Keratinocyte (primary cell): ENCODE data around the gene ABCA8. TPM values are rescaled to one million over a fixed set of nuclear protein-coding genes. Genes with fewer than 3 reads are reported as not detected.

Experiments
- DNase-seq: peaks from one replicate; pipeline ENCODE4 v3.0.0-alpha.2; 2011; ENCODE audit warnings: low read depth, missing footprints, low spot score
- FAIRE-seq: peaks from 2 replicates; lab custom pipeline; 2011; peaks lifted over from hg19 to GRCh38; lab: Jason Lieb, UNC
- H2AFZ ChIP-seq: 2 replicates; pipeline ENCODE4 v1.6.0; 2012; ENCODE audit warnings: low read length, control low read depth, inconsistent platforms; ENCODE audit not compliant: control insufficient read depth
- H3K27ac ChIP-seq: 2 replicates; pipeline ENCODE4 v1.5.1; 2011; ENCODE audit warnings: low read length; ENCODE audit not compliant: control insufficient read depth, insufficient read depth
- H3K27me3 ChIP-seq: 3 replicates; pipeline ENCODE4 v1.6.0; 2011; ENCODE audit warnings: low read length; ENCODE audit not compliant: control insufficient read depth, insufficient read depth; ENCODE audit errors: extremely low read depth
- H3K36me3 ChIP-seq, 2 experiments: 2 replicates in 1 of 2; 3 replicates in 1 of 2; pipeline ENCODE4 v1.5.1; 2011; ENCODE audit warnings: low read length in 2 of 2, mild to moderate bottlenecking in 1 of 2; ENCODE audit not compliant: control insufficient read depth in 2 of 2, insufficient read depth in 2 of 2; ENCODE audit errors: extremely low read depth in 1 of 2
- H3K4me1 ChIP-seq: 3 replicates; pipeline ENCODE4 v1.5.1; 2011; ENCODE audit warnings: low read length; ENCODE audit not compliant: control insufficient read depth, insufficient read depth; ENCODE audit errors: extremely low read depth
- H3K4me2 ChIP-seq: 3 replicates; pipeline ENCODE4 v1.6.0; 2011; ENCODE audit warnings: low read depth, low read length; ENCODE audit not compliant: control insufficient read depth, insufficient read depth; ENCODE audit errors: extremely low read depth
- H3K4me3 ChIP-seq, 3 experiments: fragments of 200-600 bp in 1 of 3; sonication (generic) in 1 of 3; 2 replicates in 2 of 3; 3 replicates in 1 of 3; pipeline ENCODE4 v1.5.1; 2011 to 2016; ENCODE audit warnings: low read length in 3 of 3, mild to moderate bottlenecking in 3 of 3, control low read depth in 2 of 3, inconsistent platforms in 1 of 3, low read depth in 1 of 3, mixed read lengths in 1 of 3, mixed run types in 1 of 3, moderate library complexity in 1 of 3; ENCODE audit not compliant: control insufficient read depth in 2 of 3, insufficient read depth in 2 of 3; ENCODE audit errors: extremely low read depth in 1 of 3
- H3K79me2 ChIP-seq: 2 replicates; pipeline ENCODE4 v1.6.0; 2012; ENCODE audit warnings: low read length; ENCODE audit not compliant: control insufficient read depth, insufficient read depth
- H3K9ac ChIP-seq: 3 replicates; pipeline ENCODE4 v1.6.0; 2011; ENCODE audit warnings: low read length; ENCODE audit not compliant: control insufficient read depth, insufficient read depth; ENCODE audit errors: extremely low read depth
- H3K9me1 ChIP-seq: 3 replicates; pipeline ENCODE4 v1.6.0; 2011; ENCODE audit warnings: low read length; ENCODE audit not compliant: control insufficient read depth, insufficient read depth; ENCODE audit errors: extremely low read depth
- H3K9me3 ChIP-seq: 2 replicates; pipeline ENCODE4 v1.5.1; 2012; ENCODE audit warnings: low read depth, low read length; ENCODE audit not compliant: control insufficient read depth
- H4K20me1 ChIP-seq: 3 replicates; pipeline ENCODE4 v1.6.0; 2011; ENCODE audit warnings: low read length; ENCODE audit not compliant: control insufficient read depth, insufficient read depth; ENCODE audit errors: extremely low read depth
- CTCF ChIP-seq, 3 experiments: IDR thresholded peaks in 1 of 3; conservative IDR thresholded peaks in 1 of 3; optimal IDR thresholded peaks in 1 of 3; 2 replicates in 2 of 3; 3 replicates in 1 of 3; pipeline versions ENCODE3 to v1.5.1; 2011; ENCODE audit warnings: low read length in 3 of 3, mild to moderate bottlenecking in 3 of 3, moderate library complexity in 2 of 3, control low read depth in 1 of 3, inconsistent platforms in 1 of 3; ENCODE audit not compliant: insufficient read depth in 2 of 3; ENCODE audit errors: extremely low read depth in 1 of 3
- EZH2 ChIP-seq: IDR thresholded peaks from one replicate; pipeline ENCODE4 v1.6.1; 2012; ENCODE audit warnings: inconsistent platforms, mild to moderate bottlenecking, low read length, moderate library complexity
- dilution Hi-C: fragments of 300-500 bp; cut with MboI; formaldehyde crosslinking; loops from one replicate; pipeline ENCODE4 v1.7.0; 2020; ENCODE audit warnings: low sequenced_read_pairs; ENCODE audit not compliant: extremely low pct_ligation_motif_present
- polyA plus RNA-seq, 5 experiments: library from polyadenylated mRNA; depleted of rRNA in 3 of 5; stranded (reverse) in 3 of 5; stranded (forward) in 1 of 5; unstranded in 1 of 5; fragments of >200 nt; gene quantifications; 1 replicate in 1 of 5; 2 replicates in 3 of 5; 3 replicates in 1 of 5; pipeline versions ENCODE4 v1.2.1 to v1.2.3, GENCODE V29; 2011 to 2012; ENCODE audit warnings: missing spikeins in 2 of 5, low read depth in 1 of 5, low replicate concordance in 1 of 5

The ABCA8 gene
- polyA plus RNA-seq, 1 donor (not counting 4 experiments of a cell fraction or from before 2014, with no cell fraction given): 0.01 TPM

GRCh38 chr17:68865584-68865983, 89.6 kb downstream of the ABCA8 start:
- H3K9me3 ChIP-seq: no peaks in the 10 kb centered on the region
- H3K27me3 ChIP-seq: no peaks in the 10 kb centered on the region
- H4K20me1 ChIP-seq: no peaks in the 10 kb centered on the region
- no peak for DNase-seq
- H3K36me3 ChIP-seq: no peaks in the 10 kb centered on the region
- no peak overlapping the region for H2AFZ ChIP-seq
- H3K4me3 ChIP-seq: no peak overlapping the region
- H3K79me2 ChIP-seq: no peaks in the 10 kb centered on the region
- FAIRE-seq: no peak
- dilution Hi-C loops: no loop called here
- no peaks in the 10 kb centered on the region for H3K4me1 ChIP-seq
- TF ChIP-seq EZH2 (no peak), CTCF (optimal IDR thresholded peaks at IDR 0.05 in 1 of 3, IDR thresholded peaks at IDR 0.05 in 1 of 3, conservative IDR thresholded peaks at IDR 0.05 in 1 of 3; ENCODE audit: extremely low read depth in 1 of 3, insufficient read depth in 2 of 3, low read length in 3 of 3) (no peak)
- H3K9me1 ChIP-seq: no peaks in the 10 kb centered on the region
- no peak overlapping the region for H3K9ac ChIP-seq
- no peak overlapping the region for H3K27ac ChIP-seq
- no peak overlapping the region for H3K4me2 ChIP-seq

GRCh38 chr17:68863091-68863652, 92.0 kb downstream of the ABCA8 start:
- Histone ChIP-seq H4K20me1 (no peaks in the 10 kb centered on the region), H2AFZ (no peak overlapping the region), H3K36me3 (no peaks in the 10 kb centered on the region), H3K9me3 (no peaks in the 10 kb centered on the region), H3K9me1 (no peaks in the 10 kb centered on the region), H3K27ac (no peak overlapping the region), H3K9ac (no peak overlapping the region), H3K4me3 (no peak overlapping the region), H3K4me2 (no peak overlapping the region), H3K27me3 (no peaks in the 10 kb centered on the region), H3K4me1 (no peaks in the 10 kb centered on the region), H3K79me2 (no peaks in the 10 kb centered on the region)
- FAIRE-seq: no peak
- no peak for DNase-seq
- dilution Hi-C loops: no loop called here
- TF ChIP-seq EZH2 (no peak), CTCF (optimal IDR thresholded peaks at IDR 0.05 in 1 of 3, IDR thresholded peaks at IDR 0.05 in 1 of 3, conservative IDR thresholded peaks at IDR 0.05 in 1 of 3; ENCODE audit: extremely low read depth in 1 of 3, insufficient read depth in 2 of 3, low read length in 3 of 3) (no peak)
